ENCODE measurements around the gene GIPR. TPM values are rescaled to one million over a fixed set of nuclear protein-coding genes. Genes with fewer than 3 reads are reported as not detected.
"Not testable (repeated sequence)": the region's sequence is repeated elsewhere in the genome, so short reads cannot be mapped to it uniquely, and the experiment has no call there.

The GIPR gene
- total RNA-seq, 1 donor from 2014 or later: 27.2 TPM

DNA sequence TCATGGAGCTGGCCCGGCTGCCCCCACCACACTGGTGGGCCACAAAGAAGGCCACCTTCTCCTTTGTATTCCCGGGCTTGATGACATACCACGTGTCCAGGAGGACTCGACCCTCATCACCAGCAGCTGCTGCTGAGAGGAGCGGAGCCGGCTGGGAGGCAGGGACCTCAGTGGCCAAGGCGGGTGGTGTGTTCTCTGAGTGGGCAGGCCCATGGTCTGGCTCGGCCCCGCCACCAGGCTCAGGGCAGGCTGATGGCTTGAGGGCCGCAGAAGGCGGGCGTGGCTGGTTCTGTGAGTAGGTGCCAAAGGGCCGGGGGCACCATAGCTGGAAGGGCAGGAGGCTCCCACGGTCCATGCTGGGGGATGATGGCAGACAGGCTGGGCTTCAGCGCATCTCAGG lies 45.1 kb downstream of the GIPR start:
- Mint-ChIP-seq H3K9me3 (ENCODE audit: low read depth) (no peaks in the 10 kb centered on the region), H3K27ac (no peak overlapping the region), H3K4me3 (ENCODE audit: low read depth) (no peak overlapping the region), H3K27me3 (no peaks in the 10 kb centered on the region), H3K36me3 (ENCODE audit: insufficient read depth) (peaks cover 14% of the 10 kb centered on the region), H3K4me1 (ENCODE audit: low read depth) (peaks cover 22% of the 10 kb centered on the region)
- DNase-seq (ENCODE audit: low spot score, unreplicated experiment): no peak
- TF ChIP-seq, protein P1, sequence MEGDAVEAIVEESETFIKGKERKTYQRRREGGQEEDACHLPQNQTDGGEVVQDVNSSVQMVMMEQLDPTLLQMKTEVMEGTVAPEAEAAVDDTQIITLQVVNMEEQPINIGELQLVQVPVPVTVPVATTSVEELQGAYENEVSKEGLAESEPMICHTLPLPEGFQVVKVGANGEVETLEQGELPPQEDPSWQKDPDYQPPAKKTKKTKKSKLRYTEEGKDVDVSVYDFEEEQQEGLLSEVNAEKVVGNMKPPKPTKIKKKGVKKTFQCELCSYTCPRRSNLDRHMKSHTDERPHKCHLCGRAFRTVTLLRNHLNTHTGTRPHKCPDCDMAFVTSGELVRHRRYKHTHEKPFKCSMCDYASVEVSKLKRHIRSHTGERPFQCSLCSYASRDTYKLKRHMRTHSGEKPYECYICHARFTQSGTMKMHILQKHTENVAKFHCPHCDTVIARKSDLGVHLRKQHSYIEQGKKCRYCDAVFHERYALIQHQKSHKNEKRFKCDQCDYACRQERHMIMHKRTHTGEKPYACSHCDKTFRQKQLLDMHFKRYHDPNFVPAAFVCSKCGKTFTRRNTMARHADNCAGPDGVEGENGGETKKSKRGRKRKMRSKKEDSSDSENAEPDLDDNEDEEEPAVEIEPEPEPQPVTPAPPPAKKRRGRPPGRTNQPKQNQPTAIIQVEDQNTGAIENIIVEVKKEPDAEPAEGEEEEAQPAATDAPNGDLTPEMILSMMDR (IDR thresholded peaks at IDR 0.05; ENCODE audit: unreplicated experiment): no peak

DNA sequence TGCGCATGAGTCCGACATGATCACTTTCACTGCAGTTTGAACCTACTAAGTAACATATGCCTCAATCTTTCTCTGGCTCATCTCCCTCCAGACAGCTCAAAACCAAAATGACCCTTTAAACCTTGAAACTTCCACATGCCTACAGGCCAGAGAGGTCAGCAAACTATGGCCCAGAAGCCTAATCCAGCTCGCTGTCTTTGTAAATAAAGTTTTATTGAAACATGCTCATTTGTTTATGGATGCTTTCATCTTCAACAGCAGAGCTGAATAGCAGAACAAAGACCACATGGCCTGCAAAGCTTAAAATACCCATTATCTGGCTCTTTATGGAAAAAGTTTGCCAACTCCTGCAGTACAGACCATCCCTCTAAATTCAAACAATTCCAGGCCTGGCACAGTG lies 47.1 kb downstream of the GIPR start:
- Mint-ChIP-seq H3K36me3 (ENCODE audit: insufficient read depth) (peaks cover 14% of the 10 kb centered on the region), H3K9me3 (ENCODE audit: low read depth) (no peaks in the 10 kb centered on the region), H3K4me3 (ENCODE audit: low read depth) (no peak overlapping the region), H3K4me1 (ENCODE audit: low read depth) (peaks cover 28% of the 10 kb centered on the region), H3K27me3 (no peaks in the 10 kb centered on the region), H3K27ac (no peak overlapping the region)
- TF ChIP-seq, protein P1 (IDR thresholded peaks at IDR 0.05; ENCODE audit: unreplicated experiment): no peak
- no peak for DNase-seq (ENCODE audit: low spot score, unreplicated experiment)

DNA sequence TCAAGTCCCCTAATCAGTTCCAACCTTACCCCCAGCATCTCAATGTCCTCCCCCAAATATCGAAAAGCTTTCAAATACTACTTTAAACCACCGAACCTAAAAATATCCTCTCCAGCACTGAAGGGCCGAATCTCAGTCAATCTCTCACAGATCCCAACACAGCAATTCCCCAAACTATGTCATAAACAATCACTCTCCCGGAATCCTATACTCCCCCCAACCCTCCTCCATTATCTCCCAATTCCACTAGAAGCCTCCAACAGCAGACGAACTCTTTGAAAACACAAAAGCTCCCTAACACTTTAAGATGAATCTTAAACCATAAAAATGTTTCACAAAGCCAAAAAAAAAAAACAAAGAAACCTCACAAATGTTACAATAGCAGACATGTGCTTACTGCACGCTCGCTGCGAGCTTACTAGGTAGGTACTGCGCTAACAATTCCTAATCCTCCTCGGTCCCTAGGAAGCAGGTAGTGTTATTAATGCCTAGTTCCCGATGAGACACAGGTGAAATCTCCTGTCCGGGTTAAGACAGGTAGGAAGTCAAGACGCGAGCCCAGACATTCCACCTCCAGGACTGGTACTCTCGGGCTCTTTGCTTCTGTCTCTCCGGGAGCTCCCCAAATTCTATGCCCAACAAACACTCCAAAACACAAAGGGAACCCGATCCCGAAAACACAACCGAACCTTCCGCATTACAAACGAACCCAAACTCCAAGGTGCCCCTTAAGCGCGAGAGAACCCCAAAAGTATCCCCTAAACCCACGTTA lies 48.5 kb downstream of the GIPR start:
- peaks cover 25% of the 10 kb centered on the region for H3K4me1 Mint-ChIP-seq (ENCODE audit: low read depth)
- no peaks in the 10 kb centered on the region for H3K9me3 Mint-ChIP-seq (ENCODE audit: low read depth)
- peak overlapping the region; percentile 98 for H3K27ac Mint-ChIP-seq
- TF ChIP-seq, protein P1 (IDR thresholded peaks at IDR 0.05; ENCODE audit: unreplicated experiment): no peak
- H3K27me3 Mint-ChIP-seq: no peaks in the 10 kb centered on the region
- peaks cover 10% of the 10 kb centered on the region for H3K36me3 Mint-ChIP-seq (ENCODE audit: insufficient read depth)
- H3K4me3 Mint-ChIP-seq (ENCODE audit: low read depth): peak overlapping the region; percentile 97
- no peak for DNase-seq (ENCODE audit: low spot score, unreplicated experiment)

DNA sequence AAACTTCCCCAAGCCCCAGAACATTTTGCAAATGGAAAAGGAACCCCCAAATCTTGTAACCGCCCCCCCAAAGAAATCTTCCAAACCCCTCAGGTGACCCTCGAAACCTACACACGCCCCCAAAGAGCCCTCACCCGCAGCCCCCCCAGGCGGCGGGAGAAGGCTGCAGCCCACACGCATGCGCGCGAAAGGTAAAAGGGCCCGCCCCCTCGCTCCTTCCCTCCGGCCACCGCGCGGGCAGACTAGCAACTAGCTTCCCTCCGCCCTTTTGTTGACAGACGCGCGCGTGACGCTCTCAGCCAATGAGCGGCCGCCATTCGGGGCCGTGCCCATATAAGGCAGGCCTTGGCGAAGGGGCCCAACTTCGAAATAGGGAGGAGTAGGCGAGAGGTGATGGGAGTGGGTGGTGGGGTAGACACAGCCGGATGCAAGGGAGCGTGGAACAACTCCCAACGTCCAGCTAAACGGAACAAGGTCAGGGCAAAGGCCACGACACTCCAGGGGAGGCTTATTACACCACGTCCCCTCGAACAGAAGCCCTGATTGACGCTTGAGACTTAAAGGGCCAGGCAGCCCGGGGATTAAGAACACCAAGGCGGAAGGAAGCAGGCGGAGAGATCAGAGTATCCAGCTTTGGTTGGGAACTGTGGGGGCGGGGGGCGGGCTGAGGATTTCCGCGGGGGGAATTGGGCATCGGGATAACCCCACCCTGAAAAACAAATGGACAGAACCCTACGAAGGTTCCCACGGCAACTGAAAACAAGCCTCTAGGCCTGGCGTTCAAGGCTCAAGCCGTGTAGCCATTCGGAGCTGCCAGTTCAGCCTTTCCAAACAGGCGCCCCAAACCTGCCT lies 49.3 kb downstream of the GIPR start:
- Mint-ChIP-seq H3K4me3 (ENCODE audit: low read depth) (peak overlapping the region; percentile 97), H3K36me3 (ENCODE audit: insufficient read depth) (peaks cover 10% of the 10 kb centered on the region), H3K27ac (peak overlapping the region; percentile 98), H3K9me3 (ENCODE audit: low read depth) (no peaks in the 10 kb centered on the region), H3K4me1 (ENCODE audit: low read depth) (peaks cover 25% of the 10 kb centered on the region), H3K27me3 (no peaks in the 10 kb centered on the region)
- TF ChIP-seq, protein P1 (IDR thresholded peaks at IDR 0.05; ENCODE audit: unreplicated experiment): no peak
- DNase-seq (ENCODE audit: low spot score, unreplicated experiment): peak; percentile 98

GRCh38 chr19:45717983-45718650 lies 50.1 kb downstream of the GIPR start:
- no peaks in the 10 kb centered on the region for H3K9me3 Mint-ChIP-seq (ENCODE audit: low read depth)
- peak overlapping the region; percentile 97 for H3K4me3 Mint-ChIP-seq (ENCODE audit: low read depth)
- no peaks in the 10 kb centered on the region for H3K27me3 Mint-ChIP-seq
- H3K4me1 Mint-ChIP-seq (ENCODE audit: low read depth): peaks cover 25% of the 10 kb centered on the region
- TF ChIP-seq, protein P1 (IDR thresholded peaks at IDR 0.05; ENCODE audit: unreplicated experiment): no peak
- H3K36me3 Mint-ChIP-seq (ENCODE audit: insufficient read depth): peaks cover 10% of the 10 kb centered on the region
- H3K27ac Mint-ChIP-seq: peak overlapping the region; percentile 98
- no peak for DNase-seq (ENCODE audit: low spot score, unreplicated experiment)

- H3K27me3 Mint-ChIP-seq; H3K9me3 Mint-ChIP-seq (ENCODE audit: low read depth); H3K4me3 Mint-ChIP-seq (ENCODE audit: low read depth); H3K36me3 Mint-ChIP-seq (ENCODE audit: insufficient read depth); DNase-seq (ENCODE audit: low spot score, unreplicated experiment): not testable (repeated sequence)
- Mint-ChIP-seq H3K4me1 (ENCODE audit: low read depth) (peaks cover 25% of the 10 kb centered on the region), H3K27ac (peak overlapping the region; percentile 73)
Measured at GRCh38 chr19:45720065-45720464, 52.0 kb downstream of the GIPR start.

DNA sequence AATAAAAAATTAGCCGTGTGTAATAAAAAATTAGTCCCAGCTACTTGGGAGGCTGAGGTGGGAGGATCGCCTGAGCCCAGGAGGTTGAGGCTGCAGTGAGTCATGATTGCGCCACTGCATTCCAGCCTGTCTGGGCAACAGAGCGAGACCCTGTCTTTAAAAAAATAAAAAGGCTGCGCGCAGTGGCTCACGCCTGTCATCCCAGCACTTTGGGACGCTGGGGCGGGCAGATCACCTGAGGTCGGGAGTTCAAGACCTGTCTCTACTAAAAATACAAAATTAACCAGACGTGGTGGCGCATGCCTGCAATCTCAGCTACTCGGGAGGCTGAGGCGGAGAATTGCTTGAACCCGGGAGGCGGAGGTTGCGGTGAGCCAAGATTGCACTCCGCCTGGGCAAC lies 60.7 kb downstream of the GIPR start:
- not testable (repeated sequence) for H3K27me3 Mint-ChIP-seq; H3K27ac Mint-ChIP-seq; H3K9me3 Mint-ChIP-seq (ENCODE audit: low read depth); DNase-seq (ENCODE audit: low spot score, unreplicated experiment); H3K36me3 Mint-ChIP-seq (ENCODE audit: insufficient read depth)
- peak overlapping the region; percentile 45 for H3K4me3 Mint-ChIP-seq (ENCODE audit: low read depth)
- peaks cover 12% of the 10 kb centered on the region for H3K4me1 Mint-ChIP-seq (ENCODE audit: low read depth)

Measured in progenitor cell of endocrine pancreas (in vitro differentiated cells).